ENCODE measurements around the gene KCNQ4.

KCNQ4 gene

DNA sequence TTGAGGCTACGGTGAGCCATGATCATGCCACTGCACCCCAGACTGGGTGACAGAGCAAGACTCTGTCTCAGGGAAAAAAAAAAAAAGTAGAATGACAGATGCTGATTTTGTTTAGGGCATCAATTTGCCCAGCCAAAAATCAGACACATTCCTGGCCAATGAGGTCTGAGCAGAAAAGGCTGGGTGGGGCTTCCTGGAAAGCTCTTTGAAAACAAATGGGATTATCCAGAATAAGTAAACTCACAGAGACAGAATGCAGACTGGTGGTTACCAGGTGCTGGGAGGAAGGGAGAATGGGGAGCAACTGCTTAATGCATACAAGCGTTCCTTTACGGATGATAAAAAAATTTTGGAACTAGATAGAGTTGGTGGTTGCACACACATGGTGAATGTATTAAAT lies 88.7 kb downstream of the KCNQ4 start:
- no peak for DNase-seq

DNA sequence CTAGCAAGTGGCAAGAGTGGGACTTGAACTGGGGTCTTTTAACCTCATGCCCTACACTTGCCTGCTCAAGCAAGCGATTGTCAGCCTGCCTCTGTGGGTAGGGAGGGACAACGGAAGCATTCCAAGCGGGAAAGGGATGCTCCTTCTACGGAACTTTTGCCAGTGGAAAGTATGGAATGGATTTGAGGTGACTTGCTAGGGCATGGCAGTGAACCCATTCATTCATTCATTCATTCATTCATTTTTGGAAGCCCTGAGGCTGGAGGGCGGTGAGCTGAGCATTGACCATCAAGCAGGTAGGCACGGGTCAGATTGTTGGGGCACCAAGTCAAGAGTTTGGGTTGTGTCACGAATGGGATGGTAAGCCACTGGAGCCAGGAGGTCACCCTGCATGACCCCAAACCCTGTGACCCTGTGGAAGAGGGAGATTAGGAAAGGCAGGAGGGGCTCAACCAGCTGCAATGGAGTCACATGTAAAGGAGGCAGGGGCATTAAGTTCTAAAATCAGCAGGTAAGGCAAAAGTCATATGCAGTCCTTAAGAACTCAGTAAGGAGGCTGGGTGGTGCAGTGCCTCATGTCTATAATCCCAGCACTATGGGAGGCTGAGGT lies 90.4 kb downstream of the KCNQ4 start:
- no peak for DNase-seq

DNA sequence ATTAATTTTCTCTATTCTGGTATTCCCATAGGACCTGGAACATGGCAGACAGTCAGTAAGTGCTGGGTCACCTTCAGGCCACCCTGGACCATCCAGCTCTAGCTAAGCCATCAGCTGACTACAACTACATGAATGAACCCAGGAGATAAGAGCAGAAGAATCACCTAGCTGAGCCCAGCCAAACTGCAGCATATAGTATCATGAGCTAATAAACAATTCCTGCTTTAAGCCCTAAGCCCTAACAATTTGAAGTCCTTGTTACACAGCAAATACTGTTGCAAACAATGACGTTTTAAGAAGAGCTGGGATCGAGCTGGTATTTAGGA lies 92.8 kb downstream of the KCNQ4 start:
- no peak for DNase-seq

DNA sequence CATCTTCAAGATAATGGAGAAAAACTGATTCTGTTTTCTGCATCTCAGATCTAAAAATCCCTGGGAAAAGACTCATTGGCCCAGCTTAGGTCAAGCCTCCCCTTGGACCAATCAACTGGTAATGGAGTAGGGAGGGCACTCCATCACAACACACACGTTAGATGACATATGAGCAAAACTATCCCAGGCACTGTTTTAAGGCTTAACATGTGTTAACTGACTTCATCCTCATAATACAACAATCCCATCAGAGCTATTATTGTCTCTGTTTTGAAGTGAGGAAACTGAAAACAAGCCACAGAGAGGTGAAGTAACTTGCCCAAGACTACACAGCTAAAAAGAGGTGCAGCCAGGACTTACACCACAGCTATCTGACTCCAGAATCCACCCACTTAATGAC lies 93.3 kb downstream of the KCNQ4 start:
- no peak for DNase-seq

DNA sequence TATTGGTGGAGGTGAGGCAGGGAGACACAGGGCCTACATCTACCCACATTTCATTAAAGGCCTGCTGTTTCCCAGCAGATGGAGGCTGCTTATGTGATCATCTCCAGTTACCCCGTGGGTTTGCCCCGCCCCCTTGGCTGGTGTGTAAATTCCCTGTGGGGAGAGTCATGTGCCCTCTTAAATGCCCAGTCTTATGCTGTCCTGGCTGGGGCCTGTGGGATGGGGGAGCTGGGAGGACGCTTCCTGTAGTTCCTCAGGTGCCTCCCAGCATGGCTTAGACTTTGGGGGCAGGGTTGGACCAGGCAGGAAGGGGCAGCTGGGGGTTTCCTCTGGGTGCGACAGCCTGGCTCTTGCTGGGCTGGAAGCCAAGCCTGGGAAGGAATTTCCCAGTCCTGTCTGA lies 94.1 kb downstream of the KCNQ4 start:
- DNase-seq = peak; percentile 75

DNA sequence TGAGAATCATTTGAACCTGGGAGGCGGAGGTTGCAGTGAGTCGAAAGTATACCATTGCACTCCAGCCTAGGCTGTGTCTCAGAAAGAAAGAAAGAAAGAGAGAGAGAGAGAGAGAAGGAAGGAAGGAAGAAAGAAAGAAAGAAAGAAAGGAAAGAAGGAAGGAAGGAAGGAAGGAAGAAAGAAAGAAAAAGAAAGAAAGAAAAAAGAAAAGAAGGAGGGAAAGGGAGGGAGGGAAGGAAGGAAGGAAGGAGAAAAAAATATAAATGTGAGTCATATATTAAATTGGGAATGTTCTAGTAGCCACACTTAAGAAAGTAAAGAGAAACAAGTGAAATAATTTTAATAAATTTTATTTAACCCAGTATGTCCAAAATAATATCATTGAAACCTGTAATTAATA lies 95.3 kb downstream of the KCNQ4 start:
- DNase-seq = no peak

DNA sequence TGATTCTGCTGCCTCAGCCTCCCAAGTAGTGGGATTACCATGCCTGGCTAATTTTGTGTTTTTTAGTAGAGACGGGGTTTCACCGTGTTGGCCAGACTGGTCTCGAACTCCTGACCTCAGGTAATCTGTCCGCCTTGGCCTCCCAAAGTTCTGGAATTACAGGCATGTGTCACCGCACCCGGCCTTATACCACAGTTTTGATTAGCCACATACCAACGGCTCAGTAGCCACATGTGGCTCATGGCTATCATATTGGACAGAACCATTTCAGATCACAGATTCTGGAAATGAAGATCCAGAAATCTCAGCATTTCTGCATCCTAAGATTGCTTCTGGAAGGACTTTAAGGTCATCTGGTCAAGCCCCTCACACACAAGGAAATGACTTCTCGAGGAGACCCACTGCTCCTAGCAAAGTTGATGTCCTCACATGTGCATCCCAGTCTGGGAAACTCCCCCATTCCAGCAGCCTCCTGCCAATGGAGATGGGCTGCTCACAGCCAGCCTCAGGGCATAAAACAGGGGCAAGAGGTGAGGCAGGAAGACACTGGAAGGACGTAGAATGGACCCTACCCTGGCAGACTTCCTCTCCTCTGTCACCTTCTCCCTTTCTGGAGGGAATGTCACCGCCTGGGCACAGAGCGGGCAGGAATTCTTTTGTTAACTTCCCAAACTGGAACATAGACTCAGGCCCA lies 96.0 kb downstream of the KCNQ4 start:
- DNase-seq = no peak

DNA sequence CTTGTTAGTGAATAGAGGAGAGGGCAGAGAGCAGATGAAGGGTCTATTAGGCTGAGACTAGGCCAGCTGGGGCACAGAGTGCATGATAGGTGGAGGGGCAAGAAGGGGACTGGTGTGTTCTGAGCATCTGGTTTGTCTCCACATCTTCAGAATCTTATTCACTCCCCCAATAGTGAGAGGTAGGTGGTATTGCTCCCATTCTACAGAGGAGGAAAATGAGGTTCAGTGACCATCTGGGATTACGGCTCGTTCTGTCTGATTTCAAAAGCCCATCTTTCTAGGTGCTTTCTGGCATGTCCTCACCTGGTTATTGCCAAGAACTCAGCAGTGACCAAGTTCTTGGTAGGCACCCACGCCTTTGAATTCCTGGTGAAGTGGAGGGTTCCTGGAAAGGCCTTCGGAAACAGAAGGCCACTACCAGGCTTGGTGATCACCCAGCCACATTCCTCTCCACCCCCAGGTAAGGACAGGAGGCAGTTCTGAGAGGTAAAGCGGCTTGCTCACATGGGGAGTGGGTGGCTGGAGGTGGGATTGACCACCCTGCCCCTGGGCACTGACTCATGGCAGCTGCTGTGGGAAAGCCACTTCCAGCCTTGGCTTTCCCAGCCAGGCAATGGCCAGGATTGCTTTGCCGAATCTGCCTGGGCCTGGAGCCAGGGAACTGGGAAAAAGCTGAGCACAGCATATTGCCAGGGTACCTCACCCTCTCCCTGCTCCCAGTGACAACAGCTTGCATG lies 97.4 kb downstream of the KCNQ4 start:
- DNase-seq = no peak

DNA sequence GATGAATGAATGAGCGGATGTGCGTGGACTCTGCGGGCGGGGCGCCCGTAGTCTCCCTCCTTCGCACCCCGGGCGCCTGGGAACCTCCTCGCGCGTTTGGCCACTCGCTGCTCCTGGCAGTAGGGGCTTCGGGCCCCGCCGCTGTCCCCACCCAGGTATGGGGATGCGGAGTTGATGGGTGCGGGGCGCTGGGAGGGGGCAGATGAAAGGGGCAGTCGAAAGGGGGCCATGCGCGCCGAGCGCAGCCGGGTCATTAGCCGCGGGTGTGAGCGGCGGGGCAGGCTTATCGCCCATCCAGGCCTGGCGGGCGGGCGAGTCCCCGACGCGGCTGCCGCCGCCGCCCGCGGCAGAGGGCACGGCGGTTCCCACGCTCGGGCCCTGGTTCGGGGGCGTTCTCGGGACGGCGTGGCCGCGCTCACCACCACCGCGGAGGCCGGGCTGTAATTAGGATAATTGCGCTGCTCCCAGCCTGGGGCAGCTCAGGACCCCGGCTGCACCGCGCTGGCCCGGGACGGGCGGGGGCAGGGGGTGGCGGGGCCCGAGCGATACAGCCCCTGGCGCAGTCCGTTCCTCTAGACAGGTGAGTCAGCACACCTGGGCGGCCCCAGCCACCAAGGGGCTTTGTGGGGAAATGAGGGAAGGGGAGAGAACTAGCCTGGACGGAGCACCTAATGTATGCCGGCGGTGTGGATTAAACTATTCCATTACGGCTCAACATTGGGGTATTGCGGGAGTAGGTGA lies 100.6 kb downstream of the KCNQ4 start:
- no peak for DNase-seq

DNA sequence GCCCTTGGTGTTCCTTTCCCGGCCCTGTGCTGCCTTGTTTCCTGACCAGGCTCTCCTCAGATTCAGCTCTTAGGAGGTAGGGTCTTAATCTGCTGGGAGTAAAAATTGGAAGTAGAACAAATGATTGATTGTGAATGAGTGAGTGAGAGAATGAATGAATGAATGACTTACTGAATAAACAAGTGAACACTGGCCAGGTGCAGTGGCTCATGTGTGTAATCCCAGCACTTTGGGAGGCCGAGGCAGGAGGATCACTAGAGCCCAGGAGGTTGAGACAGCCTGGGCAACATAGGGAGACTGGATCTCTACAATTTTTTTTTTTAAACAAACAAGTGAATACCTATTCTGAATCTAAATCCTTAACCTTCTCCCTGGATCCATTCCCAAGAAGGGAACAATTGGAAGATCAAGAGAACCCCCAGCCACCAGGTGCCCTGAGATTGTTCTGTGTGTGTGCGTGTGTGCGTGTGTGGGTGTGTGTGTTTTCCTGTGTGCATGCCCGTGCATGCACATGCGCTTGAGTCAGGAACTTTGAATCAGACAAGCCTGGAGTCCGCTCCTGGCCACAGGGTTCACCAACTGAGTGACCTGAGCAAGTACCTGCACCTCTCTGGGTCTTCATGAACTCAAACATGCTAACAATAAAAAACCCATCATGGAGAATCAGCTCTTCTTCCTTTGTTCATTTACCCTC lies 102.9 kb downstream of the KCNQ4 start:
- no peak for DNase-seq

DNA sequence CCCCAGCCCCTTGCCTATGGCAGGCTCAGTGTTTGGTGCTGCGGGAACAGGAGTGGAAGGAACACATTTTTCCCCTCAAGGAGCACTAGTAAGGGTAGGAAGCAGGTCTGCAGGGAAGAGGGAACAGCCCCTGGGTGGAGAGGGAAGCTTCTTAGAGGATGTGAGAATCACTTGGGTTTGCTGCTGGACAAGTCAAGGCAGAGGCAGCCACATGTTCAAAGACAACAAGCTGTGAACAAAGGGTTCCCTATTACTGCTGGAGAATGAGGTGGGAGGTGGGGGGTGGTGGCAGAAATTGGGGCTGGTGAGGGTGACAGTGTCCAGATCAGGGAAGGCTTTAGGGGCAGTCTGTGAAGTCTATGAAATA lies 103.4 kb downstream of the KCNQ4 start:
- no peak for DNase-seq

DNA sequence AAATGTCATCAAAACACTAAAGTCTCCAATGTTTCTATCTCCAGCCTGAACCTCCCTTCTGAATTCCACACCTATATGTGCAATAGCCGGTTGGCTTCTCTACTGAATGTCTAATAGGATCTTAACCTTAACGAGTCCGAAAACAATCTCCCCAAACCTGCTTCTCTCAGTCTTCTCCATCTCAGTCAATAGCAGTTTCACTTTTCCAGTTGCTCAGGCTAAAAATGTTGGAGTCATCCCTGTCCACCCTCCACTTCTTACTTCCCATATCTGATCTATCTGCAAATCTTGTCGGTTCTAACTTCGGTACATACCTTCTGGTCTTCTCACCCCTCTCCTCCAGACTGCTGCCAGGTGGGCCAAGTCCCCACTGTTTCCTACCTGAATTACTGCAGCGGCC lies 104.1 kb downstream of the KCNQ4 start:
- DNase-seq = no peak

All from NCI-H1436 (cell line).